ENCODE measurements around the gene MAP3K12. TPM values are rescaled to one million over a fixed set of nuclear protein-coding genes. Genes with fewer than 3 reads are reported as not detected.

Gene MAP3K12
- total RNA-seq, 4 donors from 2014 or later: 4.8 to 14.0 (median 5.9) TPM

- H3K36me3 ChIP-seq: peaks cover 95% of the 10 kb centered on the region
- H3K27ac ChIP-seq: no peak overlapping the region
- TF ChIP-seq EP300 (IDR thresholded peaks at IDR 0.05) (no peak), POLR2A (IDR thresholded peaks at IDR 0.05) (no peak), POLR2AphosphoS5 (IDR thresholded peaks at IDR 0.05) (no peak), CTCF (IDR thresholded peaks at IDR 0.05) (no peak)
- DNase-seq (ENCODE audit: low spot score in 2 of 2): no peak
- WGBS: 75% methylated on average over 12 of the region's 12 CpGs
- H3K27me3 ChIP-seq: no peaks in the 10 kb centered on the region
- H3K4me1 ChIP-seq: peaks cover 29% of the 10 kb centered on the region
- no peaks in the 10 kb centered on the region for H3K9me3 ChIP-seq
- no peak overlapping the region for H3K4me3 ChIP-seq
Measured at GRCh38 chr12:53480491-53481442, 18.5 kb downstream of the MAP3K12 start.

GRCh38 chr12:53479331-53479730 is 19.9 kb downstream of the MAP3K12 start:
- peaks cover 95% of the 10 kb centered on the region for H3K36me3 ChIP-seq
- peaks cover 37% of the 10 kb centered on the region for H3K4me1 ChIP-seq

GRCh38 chr12:53478865-53479264 is 20.4 kb downstream of the MAP3K12 start:
- 33% methylated on average over 1 of the region's 1 CpG for WGBS
- Histone ChIP-seq H3K27me3 (no peaks in the 10 kb centered on the region), H3K36me3 (peaks cover 95% of the 10 kb centered on the region), H3K9me3 (no peaks in the 10 kb centered on the region), H3K4me1 (peaks cover 37% of the 10 kb centered on the region), H3K27ac (no peak overlapping the region), H3K4me3 (no peak overlapping the region)
- TF ChIP-seq CTCF (IDR thresholded peaks at IDR 0.05): no peak
- TF ChIP-seq POLR2AphosphoS5 (IDR thresholded peaks at IDR 0.05): no peak
- TF ChIP-seq EP300 (IDR thresholded peaks at IDR 0.05): no peak
- no peak for TF ChIP-seq POLR2A (IDR thresholded peaks at IDR 0.05)
- no peak for DNase-seq (ENCODE audit: low spot score in 2 of 2)

More at GRCh38 chr12:53479331-53479730, 19.9 kb downstream of the MAP3K12 start:
- no peak overlapping the region for H3K4me3 ChIP-seq
- DNase-seq (ENCODE audit: low spot score in 2 of 2): no peak
- no peaks in the 10 kb centered on the region for H3K27me3 ChIP-seq
- H3K9me3 ChIP-seq: no peaks in the 10 kb centered on the region
- TF ChIP-seq POLR2AphosphoS5 (IDR thresholded peaks at IDR 0.05): no peak
- no peak for TF ChIP-seq POLR2A (IDR thresholded peaks at IDR 0.05)
- TF ChIP-seq EP300 (IDR thresholded peaks at IDR 0.05): no peak
- no peak for TF ChIP-seq CTCF (IDR thresholded peaks at IDR 0.05)
- 71% methylated on average over 5 of the region's 5 CpGs for WGBS
- no peak overlapping the region for H3K27ac ChIP-seq

GRCh38 chr12:53476769-53477209 is 22.5 kb downstream of the MAP3K12 start:
- Histone ChIP-seq H3K9me3 (no peaks in the 10 kb centered on the region), H3K27me3 (no peaks in the 10 kb centered on the region), H3K4me3 (no peak overlapping the region), H3K27ac (no peak overlapping the region), H3K36me3 (peaks cover 96% of the 10 kb centered on the region), H3K4me1 (peaks cover 28% of the 10 kb centered on the region)
- WGBS: 74% methylated on average over 2 of the region's 2 CpGs
- TF ChIP-seq EP300 (IDR thresholded peaks at IDR 0.05): no peak
- no peak for TF ChIP-seq POLR2A (IDR thresholded peaks at IDR 0.05)
- TF ChIP-seq CTCF (IDR thresholded peaks at IDR 0.05): no peak
- no peak for TF ChIP-seq POLR2AphosphoS5 (IDR thresholded peaks at IDR 0.05)
- no peak for DNase-seq (ENCODE audit: low spot score in 2 of 2)

- DNase-seq (ENCODE audit: low spot score in 2 of 2): no peak
- Histone ChIP-seq H3K36me3 (peaks cover 96% of the 10 kb centered on the region), H3K4me3 (no peak overlapping the region)
Measured at GRCh38 chr12:53474819-53475218, 24.4 kb downstream of the MAP3K12 start.

More at GRCh38 chr12:53474819-53475218, 24.4 kb downstream of the MAP3K12 start:
- Histone ChIP-seq H3K27me3 (no peaks in the 10 kb centered on the region), H3K4me1 (peaks cover 22% of the 10 kb centered on the region), H3K27ac (no peak overlapping the region), H3K9me3 (no peaks in the 10 kb centered on the region)
- 77% methylated on average over 13 of the region's 13 CpGs for WGBS
- TF ChIP-seq POLR2AphosphoS5 (IDR thresholded peaks at IDR 0.05) (no peak), EP300 (IDR thresholded peaks at IDR 0.05) (no peak), POLR2A (IDR thresholded peaks at IDR 0.05) (no peak), CTCF (IDR thresholded peaks at IDR 0.05) (no peak)

All from suprapubic skin (tissue), 4 donors.